ENCODE results near the gene GPR32.

DNA sequence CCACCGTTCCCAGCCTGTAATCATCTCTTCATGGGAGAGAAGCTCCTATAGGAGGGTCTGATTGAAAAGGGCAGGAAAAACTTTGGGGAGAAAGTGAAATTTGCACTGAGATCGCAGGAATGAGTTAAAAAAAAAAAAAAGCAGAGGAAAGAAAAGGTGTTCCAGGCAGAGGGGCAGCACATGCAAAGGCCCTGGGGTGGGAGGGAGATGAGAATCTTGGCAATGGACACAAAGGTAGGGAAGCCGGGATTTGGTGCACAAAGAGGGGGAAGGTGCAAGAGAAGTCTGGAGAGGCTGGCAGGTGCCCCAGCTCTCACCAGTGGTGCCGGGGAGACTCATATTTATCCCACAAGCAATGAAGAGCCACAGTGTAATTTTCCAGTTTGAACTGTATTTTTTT, 16.4 kb upstream of the GPR32 start:
- TF ChIP-seq, protein P1, sequence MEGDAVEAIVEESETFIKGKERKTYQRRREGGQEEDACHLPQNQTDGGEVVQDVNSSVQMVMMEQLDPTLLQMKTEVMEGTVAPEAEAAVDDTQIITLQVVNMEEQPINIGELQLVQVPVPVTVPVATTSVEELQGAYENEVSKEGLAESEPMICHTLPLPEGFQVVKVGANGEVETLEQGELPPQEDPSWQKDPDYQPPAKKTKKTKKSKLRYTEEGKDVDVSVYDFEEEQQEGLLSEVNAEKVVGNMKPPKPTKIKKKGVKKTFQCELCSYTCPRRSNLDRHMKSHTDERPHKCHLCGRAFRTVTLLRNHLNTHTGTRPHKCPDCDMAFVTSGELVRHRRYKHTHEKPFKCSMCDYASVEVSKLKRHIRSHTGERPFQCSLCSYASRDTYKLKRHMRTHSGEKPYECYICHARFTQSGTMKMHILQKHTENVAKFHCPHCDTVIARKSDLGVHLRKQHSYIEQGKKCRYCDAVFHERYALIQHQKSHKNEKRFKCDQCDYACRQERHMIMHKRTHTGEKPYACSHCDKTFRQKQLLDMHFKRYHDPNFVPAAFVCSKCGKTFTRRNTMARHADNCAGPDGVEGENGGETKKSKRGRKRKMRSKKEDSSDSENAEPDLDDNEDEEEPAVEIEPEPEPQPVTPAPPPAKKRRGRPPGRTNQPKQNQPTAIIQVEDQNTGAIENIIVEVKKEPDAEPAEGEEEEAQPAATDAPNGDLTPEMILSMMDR (IDR thresholded peaks at IDR 0.05) = no peak
- TF ChIP-seq POLR2A (IDR thresholded peaks at IDR 0.05) = no peak

All from Peyer's patch (tissue), 4 donors.